SK-N-SH treated with all-trans-retinoic acid at 6 μM for 48 hours (cell line): ENCODE data around the gene ILKAP.

Experiments used
- ARNTL ChIP-seq: fragments of 450-650 bp; formaldehyde crosslinking; IDR thresholded peaks from 2 replicates; pipeline ENCODE4 v1.5.0; 2020; ENCODE audit warnings: low read depth, mild to moderate bottlenecking, moderate library complexity, borderline replicate concordance
- BACH2 ChIP-seq: fragments of 250-450 bp; sonication (Bioruptor Pico); IDR thresholded peaks from 2 replicates; pipeline ENCODE4 v1.9.0; 2021; ENCODE audit warnings: mild to moderate bottlenecking, borderline replicate concordance
- CSDC2 ChIP-seq: fragments of 250-450 bp; sonication (Bioruptor Pico); IDR thresholded peaks from 2 replicates; pipeline ENCODE4 v1.5.0; 2020; ENCODE audit warnings: mild to moderate bottlenecking, moderate library complexity
- ESRRG ChIP-seq: fragments of 250-450 bp; sonication (Bioruptor Pico); IDR thresholded peaks from 2 replicates; pipeline ENCODE4 v1.6.1; 2021; ENCODE audit warnings: mild to moderate bottlenecking
- OSR1 ChIP-seq: fragments of 250-450 bp; sonication (Bioruptor Pico); IDR thresholded peaks from 2 replicates; pipeline ENCODE4 v1.8.0; 2022; ENCODE audit warnings: moderate library complexity, mild to moderate bottlenecking, inconsistent platforms
- PPARA ChIP-seq: fragments of 250-450 bp; sonication (Bioruptor Pico); IDR thresholded peaks from 2 replicates; pipeline ENCODE4 v1.5.0; 2020; ENCODE audit warnings: mild to moderate bottlenecking, borderline replicate concordance
- TCF4 ChIP-seq: fragments of 250-450 bp; sonication (Bioruptor Pico); IDR thresholded peaks from 2 replicates; pipeline ENCODE4 v1.8.0; 2021; ENCODE audit warnings: mild to moderate bottlenecking, moderate library complexity, borderline replicate concordance
- TOX ChIP-seq: fragments of 250-450 bp; sonication (Bioruptor Pico); IDR thresholded peaks from 2 replicates; pipeline ENCODE4 v1.8.0; 2021; ENCODE audit warnings: mild to moderate bottlenecking, moderate library complexity, borderline replicate concordance
- ZFP30 ChIP-seq: fragments of 450-650 bp; formaldehyde crosslinking; IDR thresholded peaks from 2 replicates; pipeline ENCODE4 v1.5.0; 2022; ENCODE audit warnings: mild to moderate bottlenecking, moderate library complexity
- ZNF70 ChIP-seq: fragments of 450-650 bp; formaldehyde crosslinking; IDR thresholded peaks from 2 replicates; pipeline ENCODE4 v1.5.0; 2020; ENCODE audit warnings: mild to moderate bottlenecking, moderate library complexity
- ZNF8 ChIP-seq: fragments of 450-650 bp; formaldehyde crosslinking; IDR thresholded peaks from 2 replicates; pipeline ENCODE4 v1.5.0; 2020; ENCODE audit warnings: mild to moderate bottlenecking, moderate library complexity
- TF ChIP-seq, protein P1 (sequence below): fragments of 250-450 bp; sonication (Bioruptor Pico); IDR thresholded peaks from 2 replicates; pipeline ENCODE4 v1.8.0; 2021; ENCODE audit warnings: low read depth, mild to moderate bottlenecking, moderate library complexity, borderline replicate concordance
- TF ChIP-seq, protein P2 (sequence below): fragments of 250-450 bp; sonication (Bioruptor Pico); IDR thresholded peaks from 2 replicates; pipeline ENCODE4 v1.5.1; 2020; ENCODE audit warnings: low read depth, mild to moderate bottlenecking, moderate library complexity

DNA sequence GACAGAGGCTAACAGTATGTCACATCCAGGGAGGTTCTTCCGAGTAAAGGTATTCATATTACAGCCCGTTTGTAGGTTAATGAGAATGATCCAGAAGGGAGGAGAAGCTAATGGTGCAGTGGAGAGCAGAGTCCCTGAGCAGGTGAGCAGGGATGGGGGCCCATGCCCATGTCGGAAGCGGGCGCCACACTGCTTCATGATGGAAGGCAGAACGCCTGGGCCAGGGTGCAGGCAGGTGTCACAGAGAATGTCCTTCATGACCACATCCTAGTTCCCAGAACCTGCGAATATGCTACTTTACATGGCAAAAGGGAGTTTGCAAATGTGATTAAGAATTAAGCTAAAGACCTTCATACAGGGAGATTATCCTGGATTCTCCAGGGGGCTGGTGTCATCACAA lies 32.4 kb upstream of the ILKAP start:
- TF ChIP-seq, protein P1, sequence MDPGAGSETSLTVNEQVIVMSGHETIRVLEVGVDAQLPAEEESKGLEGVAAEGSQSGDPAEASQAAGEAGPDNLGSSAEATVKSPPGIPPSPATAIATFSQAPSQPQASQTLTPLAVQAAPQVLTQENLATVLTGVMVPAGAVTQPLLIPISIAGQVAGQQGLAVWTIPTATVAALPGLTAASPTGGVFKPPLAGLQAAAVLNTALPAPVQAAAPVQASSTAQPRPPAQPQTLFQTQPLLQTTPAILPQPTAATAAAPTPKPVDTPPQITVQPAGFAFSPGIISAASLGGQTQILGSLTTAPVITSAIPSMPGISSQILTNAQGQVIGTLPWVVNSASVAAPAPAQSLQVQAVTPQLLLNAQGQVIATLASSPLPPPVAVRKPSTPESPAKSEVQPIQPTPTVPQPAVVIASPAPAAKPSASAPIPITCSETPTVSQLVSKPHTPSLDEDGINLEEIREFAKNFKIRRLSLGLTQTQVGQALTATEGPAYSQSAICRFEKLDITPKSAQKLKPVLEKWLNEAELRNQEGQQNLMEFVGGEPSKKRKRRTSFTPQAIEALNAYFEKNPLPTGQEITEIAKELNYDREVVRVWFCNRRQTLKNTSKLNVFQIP (CRISPR knock-in tag): no peak
- TF ChIP-seq ARNTL (no peak), ZFP30 (CRISPR knock-in tag) (no peak), BACH2 (CRISPR knock-in tag) (no peak), ESRRG (no peak), CSDC2 (CRISPR knock-in tag) (no peak), OSR1 (no peak), ZNF70 (CRISPR knock-in tag) (no peak), PPARA (CRISPR knock-in tag) (no peak), TCF4 (CRISPR knock-in tag) (no peak), TOX (CRISPR knock-in tag) (no peak), ZNF8 (no peak)
- TF ChIP-seq, protein P2, sequence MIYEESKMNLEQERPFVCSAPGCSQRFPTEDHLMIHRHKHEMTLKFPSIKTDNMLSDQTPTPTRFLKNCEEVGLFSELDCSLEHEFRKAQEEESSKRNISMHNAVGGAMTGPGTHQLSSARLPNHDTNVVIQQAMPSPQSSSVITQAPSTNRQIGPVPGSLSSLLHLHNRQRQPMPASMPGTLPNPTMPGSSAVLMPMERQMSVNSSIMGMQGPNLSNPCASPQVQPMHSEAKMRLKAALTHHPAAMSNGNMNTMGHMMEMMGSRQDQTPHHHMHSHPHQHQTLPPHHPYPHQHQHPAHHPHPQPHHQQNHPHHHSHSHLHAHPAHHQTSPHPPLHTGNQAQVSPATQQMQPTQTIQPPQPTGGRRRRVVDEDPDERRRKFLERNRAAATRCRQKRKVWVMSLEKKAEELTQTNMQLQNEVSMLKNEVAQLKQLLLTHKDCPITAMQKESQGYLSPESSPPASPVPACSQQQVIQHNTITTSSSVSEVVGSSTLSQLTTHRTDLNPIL (CRISPR knock-in tag): no peak
